Esophagus muscularis mucosa (tissue), 4 donors: Measurements from ENCODE around the gene RFPL3. TPM values are rescaled to one million over a fixed set of nuclear protein-coding genes. Genes with fewer than 3 reads are reported as not detected.

Experiments
- DNase-seq: peaks from one replicate; pipeline ENCODE4 v3.0.0-alpha.2; 2017; ENCODE audit errors: extremely low spot score
- H3K27ac ChIP-seq, 4 donors: fragments of 200-600 bp; sonication (generic); replicated peaks in 1 of 4; 1 replicate in 3 of 4; 2 replicates in 1 of 4; pipeline ENCODE4 v1.5.1; 2016 to 2019; ENCODE audit warnings: mild to moderate bottlenecking in 1 of 4
- H3K27me3 ChIP-seq, 4 donors: fragments of 200-600 bp; sonication (generic); one replicate each; pipeline versions ENCODE4 v1.5.1 to v1.6.0; 2016 to 2019
- H3K36me3 ChIP-seq, 4 donors: fragments of 200-600 bp; sonication (generic); one replicate each; pipeline ENCODE4 v1.5.1; 2016 to 2019
- H3K4me1 ChIP-seq, 4 donors: fragments of 200-600 bp; sonication (generic); one replicate each; pipeline ENCODE4 v1.5.1; 2016 to 2019
- H3K4me3 ChIP-seq, 4 donors: fragments of 200-600 bp; sonication (generic); 1 replicate in 2 of 4; 2 replicates in 2 of 4; pipeline ENCODE4 v1.5.1; 2016 to 2019; ENCODE audit warnings: mild to moderate bottlenecking in 4 of 4, moderate library complexity in 1 of 4
- H3K9me3 ChIP-seq, 4 donors: fragments of 200-600 bp; sonication (generic); 1 replicate in 3 of 4; 2 replicates in 1 of 4; pipeline ENCODE4 v1.5.1; 2016 to 2019
- CTCF ChIP-seq, 3 experiments: fragments of 200-600 bp in 2 of 3; fragments of 450-650 bp in 1 of 3; sonication (generic) in 2 of 3; IDR thresholded peaks; one replicate each; pipeline ENCODE4 v1.5.1; 2017 to 2019; ENCODE audit warnings: antibody characterized with exemption in 3 of 3, mild to moderate bottlenecking in 2 of 3, moderate library complexity in 1 of 3
- EP300 ChIP-seq: sonication (generic); formaldehyde crosslinking; IDR thresholded peaks from one replicate; pipeline ENCODE4 v1.6.1; 2017; ENCODE audit warnings: antibody characterized with exemption
- POLR2A ChIP-seq: fragments of 450-650 bp; IDR thresholded peaks from one replicate; pipeline ENCODE4 v1.6.1; 2017; ENCODE audit warnings: antibody characterized with exemption, moderate library complexity, mild to moderate bottlenecking, low read depth
- POLR2AphosphoS5 ChIP-seq, 2 donors: sonication (generic); formaldehyde crosslinking; IDR thresholded peaks; one replicate each; pipeline ENCODE4 v1.6.1; 2017; ENCODE audit warnings: antibody characterized with exemption in 2 of 2
- WGBS: methylation state at CpG from one replicate; pipeline ENCODE4 v1.1.5; 2018; 5-methylcytosine and 5-hydroxymethylcytosine counted together
- intact Hi-C: fragments of 100-400 bp; cut with DNase I; formaldehyde crosslinking; loops from one replicate; pipeline ENCODE4 v1.15.1; 2023
- total RNA-seq, 4 donors: library from RNA; depleted of rRNA; stranded (reverse); fragments of >200 nt; gene quantifications; one replicate each; pipeline versions ENCODE4 v1.1.0 to v1.2.1, GENCODE V29; 2016

RFPL3 gene
- total RNA-seq, 4 donors from 2014 or later, result not detected

- H3K27ac ChIP-seq, result no peak overlapping the region
- TF ChIP-seq POLR2A (no peak), EP300 (no peak), CTCF (IDR thresholded peaks at IDR 0.05) (no peak), POLR2AphosphoS5 (IDR thresholded peaks at IDR 0.05) (no peak)
Observed at GRCh38 chr22:32385681-32386080, 28.0 kb downstream of the RFPL3 start.

GRCh38 chr22:32389685-32390084 is 32.0 kb downstream of the RFPL3 start:
- 82% methylated on average over 4 of the region's 4 CpGs for WGBS
- no peak overlapping the region for H3K27ac ChIP-seq
- TF ChIP-seq POLR2A, result no peak
- peak in 1 of 3 experiments; percentile 14 for TF ChIP-seq CTCF (IDR thresholded peaks at IDR 0.05)
- peaks cover 71 to 94% (median 81%) of the 10 kb centered on the region in 4 donors for H3K36me3 ChIP-seq
- intact Hi-C loops, result no loop called here
- H3K9me3 ChIP-seq, result no peaks in the 10 kb centered on the region
- no peaks in the 10 kb centered on the region for H3K27me3 ChIP-seq
- DNase-seq, result no peak
- no peak overlapping the region for H3K4me3 ChIP-seq
- no peaks in the 10 kb centered on the region for H3K4me1 ChIP-seq

More at GRCh38 chr22:32385681-32386080, 28.0 kb downstream of the RFPL3 start:
- intact Hi-C loops, result no loop called here
- no peaks in the 10 kb centered on the region for H3K9me3 ChIP-seq
- DNase-seq, result no peak
- no peaks in the 10 kb centered on the region for H3K27me3 ChIP-seq
- no peak overlapping the region for H3K4me3 ChIP-seq
- peaks cover 32 to 54% (median 44%) of the 10 kb centered on the region in 4 donors for H3K36me3 ChIP-seq
- H3K4me1 ChIP-seq, result no peaks in the 10 kb centered on the region
- whole genome bisulfite sequencing, result no CpG with 5 or more reads among the region's 1 CpG

- TF ChIP-seq POLR2A (no peak), CTCF (IDR thresholded peaks at IDR 0.05) (no peak), POLR2AphosphoS5 (IDR thresholded peaks at IDR 0.05) (no peak), EP300 (no peak)
- H3K9me3 ChIP-seq, result no peaks in the 10 kb centered on the region
- peaks cover 90 to 100% (median 96%) of the 10 kb centered on the region in 4 donors for H3K36me3 ChIP-seq
- H3K4me3 ChIP-seq, result no peak overlapping the region
- H3K4me1 ChIP-seq, result no peaks in the 10 kb centered on the region
- DNase-seq, result no peak
- intact Hi-C loops, result no loop called here
- no peak overlapping the region for H3K27ac ChIP-seq
- H3K27me3 ChIP-seq, result no peaks in the 10 kb centered on the region
- WGBS, result 92% methylated on average over 5 of the region's 5 CpGs
Observed at GRCh38 chr22:32395107-32395506, 37.4 kb downstream of the RFPL3 start.

- Histone ChIP-seq H3K4me1 (no peaks in the 10 kb centered on the region), H3K27ac (no peak overlapping the region), H3K36me3 (peaks cover 92 to 100% (median 99%) of the 10 kb centered on the region in 4 donors), H3K9me3 (no peaks in the 10 kb centered on the region), H3K4me3 (no peak overlapping the region), H3K27me3 (no peaks in the 10 kb centered on the region)
- intact Hi-C loops, result no loop called here
- no peak for TF ChIP-seq POLR2AphosphoS5 (IDR thresholded peaks at IDR 0.05)
- no peak for TF ChIP-seq CTCF (IDR thresholded peaks at IDR 0.05)
- TF ChIP-seq EP300, result no peak
- TF ChIP-seq POLR2A, result no peak
- DNase-seq, result no peak
- 90% methylated on average over 1 of the region's 1 CpG for WGBS
Observed at GRCh38 chr22:32396255-32396654, 38.6 kb downstream of the RFPL3 start.

- Histone ChIP-seq H3K4me3 (no peak overlapping the region), H3K27ac (no peak overlapping the region), H3K4me1 (no peaks in the 10 kb centered on the region), H3K27me3 (no peaks in the 10 kb centered on the region), H3K36me3 (peaks cover 92 to 100% (median 99%) of the 10 kb centered on the region in 4 donors), H3K9me3 (no peaks in the 10 kb centered on the region)
- TF ChIP-seq EP300 (no peak), POLR2AphosphoS5 (IDR thresholded peaks at IDR 0.05) (no peak), CTCF (IDR thresholded peaks at IDR 0.05) (no peak), POLR2A (no peak)
- 85% methylated on average over 5 of the region's 5 CpGs for WGBS
- DNase-seq, result no peak
- intact Hi-C loops, result no loop called here
Observed at GRCh38 chr22:32396746-32397145, 39.1 kb downstream of the RFPL3 start.
